ENCODE results near the gene PIAS1.

DNA sequence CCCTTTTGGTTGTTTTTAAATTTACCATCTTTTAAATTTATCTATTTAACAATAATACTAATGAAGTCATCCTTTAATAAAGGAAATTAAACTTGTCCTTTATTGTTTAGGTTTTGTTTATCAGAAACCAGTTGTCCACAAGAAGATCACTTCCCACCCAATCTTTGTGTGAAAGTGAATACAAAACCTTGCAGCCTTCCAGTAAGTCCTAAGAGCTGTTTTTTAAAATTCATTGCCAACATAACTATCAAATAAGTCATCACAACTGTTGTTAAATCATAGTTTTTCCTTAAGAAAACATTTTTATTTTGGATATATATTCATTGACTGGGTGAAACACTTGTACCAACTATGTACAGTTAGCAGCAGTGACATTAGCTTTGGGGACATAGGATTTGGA is 91.6 kb downstream of the PIAS1 start:
- TF ChIP-seq CTCF (IDR thresholded peaks at IDR 0.05; ENCODE audit: insufficient read depth, low read length) (no peak), GABPA (IDR thresholded peaks at IDR 0.05; ENCODE audit: low read depth) (no peak), POLR2AphosphoS5 (IDR thresholded peaks at IDR 0.05; ENCODE audit: low read depth) (no peak), SPI1 (IDR thresholded peaks at IDR 0.05; ENCODE audit: borderline replicate concordance, low read depth) (no peak)
- TF ChIP-seq, protein P1, sequence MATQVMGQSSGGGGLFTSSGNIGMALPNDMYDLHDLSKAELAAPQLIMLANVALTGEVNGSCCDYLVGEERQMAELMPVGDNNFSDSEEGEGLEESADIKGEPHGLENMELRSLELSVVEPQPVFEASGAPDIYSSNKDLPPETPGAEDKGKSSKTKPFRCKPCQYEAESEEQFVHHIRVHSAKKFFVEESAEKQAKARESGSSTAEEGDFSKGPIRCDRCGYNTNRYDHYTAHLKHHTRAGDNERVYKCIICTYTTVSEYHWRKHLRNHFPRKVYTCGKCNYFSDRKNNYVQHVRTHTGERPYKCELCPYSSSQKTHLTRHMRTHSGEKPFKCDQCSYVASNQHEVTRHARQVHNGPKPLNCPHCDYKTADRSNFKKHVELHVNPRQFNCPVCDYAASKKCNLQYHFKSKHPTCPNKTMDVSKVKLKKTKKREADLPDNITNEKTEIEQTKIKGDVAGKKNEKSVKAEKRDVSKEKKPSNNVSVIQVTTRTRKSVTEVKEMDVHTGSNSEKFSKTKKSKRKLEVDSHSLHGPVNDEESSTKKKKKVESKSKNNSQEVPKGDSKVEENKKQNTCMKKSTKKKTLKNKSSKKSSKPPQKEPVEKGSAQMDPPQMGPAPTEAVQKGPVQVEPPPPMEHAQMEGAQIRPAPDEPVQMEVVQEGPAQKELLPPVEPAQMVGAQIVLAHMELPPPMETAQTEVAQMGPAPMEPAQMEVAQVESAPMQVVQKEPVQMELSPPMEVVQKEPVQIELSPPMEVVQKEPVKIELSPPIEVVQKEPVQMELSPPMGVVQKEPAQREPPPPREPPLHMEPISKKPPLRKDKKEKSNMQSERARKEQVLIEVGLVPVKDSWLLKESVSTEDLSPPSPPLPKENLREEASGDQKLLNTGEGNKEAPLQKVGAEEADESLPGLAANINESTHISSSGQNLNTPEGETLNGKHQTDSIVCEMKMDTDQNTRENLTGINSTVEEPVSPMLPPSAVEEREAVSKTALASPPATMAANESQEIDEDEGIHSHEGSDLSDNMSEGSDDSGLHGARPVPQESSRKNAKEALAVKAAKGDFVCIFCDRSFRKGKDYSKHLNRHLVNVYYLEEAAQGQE (IDR thresholded peaks at IDR 0.05; ENCODE audit: insufficient replicate concordance, low read depth): no peak
